HAP-1 (cell line): ENCODE measurements around the gene EFCC1.

Experiments
- DNase-seq, 2 experiments: peaks; one replicate each; pipeline ENCODE4 v3.0.0-alpha.2; 2016 to 2020; ENCODE audit warnings: low spot score in 2 of 2
- H3K27me3 ChIP-seq: fragments of 250-450 bp; sonication (Bioruptor Pico); 2 replicates; pipeline ENCODE4 v1.5.1; 2020; ENCODE audit warnings: low read depth, mild to moderate bottlenecking, moderate library complexity
- H3K36me3 ChIP-seq: fragments of 250-450 bp; sonication (Bioruptor Pico); replicated peaks from 2 replicates; pipeline ENCODE4 v1.5.1; 2020; ENCODE audit warnings: mild to moderate bottlenecking
- H3K4me1 ChIP-seq: fragments of 250-450 bp; sonication (Bioruptor Pico); 2 replicates; pipeline ENCODE4 v1.5.1; 2020; ENCODE audit warnings: mild to moderate bottlenecking
- H3K4me3 ChIP-seq: fragments of 250-450 bp; sonication (Bioruptor Pico); 2 replicates; pipeline ENCODE4 v1.5.1; 2020; ENCODE audit warnings: mild to moderate bottlenecking, moderate library complexity
- H3K9me3 ChIP-seq: fragments of 250-450 bp; sonication (Bioruptor Pico); 2 replicates; pipeline ENCODE4 v1.5.1; 2020; ENCODE audit warnings: mild to moderate bottlenecking, moderate library complexity
- in situ Hi-C: fragments of 300-500 bp; cut with MboI; formaldehyde crosslinking; loops from 3 replicates; pipeline ENCODE4 v1.14.3; 2020; ENCODE audit warnings: low sequenced_read_pairs, inconsistent platforms, mixed read lengths

Gene EFCC1

DNA sequence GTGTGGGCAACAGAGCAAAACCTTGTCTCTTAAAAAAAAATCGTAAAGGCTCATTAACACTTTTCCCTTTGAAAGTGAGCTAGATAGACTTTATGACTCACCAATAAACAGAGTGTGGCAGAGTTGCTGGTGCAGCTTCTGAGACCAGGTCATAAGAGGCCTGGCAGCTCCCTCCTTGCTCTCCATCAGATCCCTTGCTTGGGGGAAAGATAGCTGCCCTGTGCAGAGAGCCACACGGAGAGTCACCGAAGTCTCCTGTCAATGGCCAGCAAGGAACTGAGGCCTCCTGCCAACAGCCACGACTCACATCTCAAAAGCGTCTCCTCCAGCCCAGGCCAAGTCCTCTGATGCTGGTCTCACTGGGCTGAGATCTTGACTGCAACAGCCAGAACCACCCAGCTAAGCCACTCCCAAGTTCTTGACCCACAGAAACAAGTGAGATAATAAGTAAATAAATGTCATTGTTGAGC lies 50.8 kb downstream of the EFCC1 start:
- H3K4me3 ChIP-seq = no peak overlapping the region
- DNase-seq = no peak
- 0 out of 2 replicates have a peak, but pooled peaks cover 2% of the 10 kb centered on the region for H3K9me3 ChIP-seq
- no peaks in the 10 kb centered on the region for H3K4me1 ChIP-seq
- H3K36me3 ChIP-seq = no peaks in the 10 kb centered on the region
- in situ Hi-C loops = no loop called here
- no peaks in the 10 kb centered on the region for H3K27me3 ChIP-seq

GRCh38 chr3:129052675-129053074 lies 51.6 kb downstream of the EFCC1 start:
- in situ Hi-C loops = no loop called here
- Histone ChIP-seq H3K9me3 (0 out of 2 replicates have a peak, but pooled peaks cover 2% of the 10 kb centered on the region), H3K4me1 (no peaks in the 10 kb centered on the region), H3K27me3 (no peaks in the 10 kb centered on the region), H3K4me3 (no peak overlapping the region), H3K36me3 (no peaks in the 10 kb centered on the region)
- no peak for DNase-seq

DNA sequence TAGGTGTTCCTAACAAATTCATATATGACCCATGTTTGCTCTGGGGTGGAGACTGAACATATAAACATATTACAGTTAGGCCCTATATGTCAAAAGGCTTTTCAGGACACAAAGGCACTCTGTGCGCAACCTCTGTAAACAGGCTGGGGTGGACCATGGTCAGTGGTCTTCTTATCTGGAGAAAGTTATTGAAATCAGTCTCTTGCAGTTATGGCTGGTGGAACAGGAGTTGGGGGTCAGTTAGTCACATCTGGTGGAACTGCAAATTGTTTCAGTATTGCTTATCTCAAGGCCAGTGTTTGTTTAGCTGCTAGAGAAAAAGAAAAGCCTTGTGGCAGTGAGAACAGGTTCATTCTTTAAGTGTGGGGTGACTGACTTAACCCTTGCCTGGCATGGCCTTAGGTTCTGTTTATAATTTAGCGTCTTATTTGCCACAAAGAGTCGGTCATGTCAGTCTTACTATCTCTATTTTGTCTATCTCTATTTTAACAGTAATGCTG lies 53.6 kb downstream of the EFCC1 start:
- H3K27me3 ChIP-seq = no peaks in the 10 kb centered on the region
- in situ Hi-C loops = no loop called here
- H3K4me3 ChIP-seq = no peak overlapping the region
- no peaks in the 10 kb centered on the region for H3K36me3 ChIP-seq
- H3K4me1 ChIP-seq = no peaks in the 10 kb centered on the region
- DNase-seq = no peak
- no peaks in the 10 kb centered on the region for H3K9me3 ChIP-seq

DNA sequence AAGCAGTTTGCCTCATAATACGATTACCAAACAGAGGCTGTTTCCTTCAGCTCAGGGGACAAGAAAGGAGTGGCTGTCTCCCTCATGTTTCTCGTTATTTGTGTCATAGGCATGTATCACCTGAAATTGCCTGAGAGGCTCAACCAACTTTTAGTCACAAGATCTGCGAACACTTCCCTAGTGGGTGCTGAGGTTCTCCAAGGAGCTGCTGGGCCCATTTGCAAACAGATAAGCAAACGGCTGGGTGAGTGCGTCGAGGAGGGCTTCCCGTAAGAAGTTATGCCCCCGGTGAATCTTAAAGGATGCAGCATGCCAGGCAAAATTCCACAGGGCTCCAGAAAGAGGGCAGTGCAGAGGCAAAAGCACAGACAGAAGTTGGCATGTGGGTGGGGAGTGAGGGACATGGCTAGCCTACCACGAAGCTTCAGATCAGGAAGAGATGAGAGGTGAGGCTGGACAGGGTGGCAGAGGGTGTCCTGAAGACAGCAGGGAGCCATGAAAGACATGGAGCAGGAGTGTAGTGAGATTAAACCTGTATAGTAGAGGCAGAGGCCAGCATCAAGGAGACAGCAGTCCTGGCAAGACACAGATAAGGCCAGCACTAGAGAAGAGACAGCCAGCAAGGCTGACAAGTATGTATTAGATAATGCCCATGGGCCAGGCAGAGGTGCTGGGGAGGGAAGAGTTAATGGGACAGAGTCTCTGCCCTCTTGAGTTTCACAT lies 55.5 kb downstream of the EFCC1 start:
- Histone ChIP-seq H3K36me3 (no peaks in the 10 kb centered on the region), H3K4me1 (no peaks in the 10 kb centered on the region), H3K4me3 (no peak overlapping the region), H3K9me3 (no peaks in the 10 kb centered on the region), H3K27me3 (no peaks in the 10 kb centered on the region)
- no peak for DNase-seq
- in situ Hi-C loops = no loop called here

- no peaks in the 10 kb centered on the region for H3K4me1 ChIP-seq
- H3K36me3 ChIP-seq = no peaks in the 10 kb centered on the region
- in situ Hi-C loops = no loop called here
- no peaks in the 10 kb centered on the region for H3K9me3 ChIP-seq
- no peaks in the 10 kb centered on the region for H3K27me3 ChIP-seq
- H3K4me3 ChIP-seq = no peak overlapping the region
- no peak for DNase-seq
Measured at GRCh38 chr3:129057249-129057648, 56.1 kb downstream of the EFCC1 start.

- no peak overlapping the region for H3K4me3 ChIP-seq
Measured at GRCh38 chr3:129058441-129059200, 57.5 kb downstream of the EFCC1 start.

GRCh38 chr3:129059311-129059958 lies 58.3 kb downstream of the EFCC1 start:
- Histone ChIP-seq H3K4me1 (no peaks in the 10 kb centered on the region), H3K36me3 (no peaks in the 10 kb centered on the region), H3K27me3 (no peaks in the 10 kb centered on the region), H3K9me3 (no peaks in the 10 kb centered on the region), H3K4me3 (no peak overlapping the region)
- DNase-seq = no peak
- in situ Hi-C loops = no loop called here

More at GRCh38 chr3:129058441-129059200, 57.5 kb downstream of the EFCC1 start:
- Histone ChIP-seq H3K27me3 (no peaks in the 10 kb centered on the region), H3K9me3 (no peaks in the 10 kb centered on the region), H3K36me3 (no peaks in the 10 kb centered on the region), H3K4me1 (no peaks in the 10 kb centered on the region)
- DNase-seq = no peak
- in situ Hi-C loops = no loop called here

DNA sequence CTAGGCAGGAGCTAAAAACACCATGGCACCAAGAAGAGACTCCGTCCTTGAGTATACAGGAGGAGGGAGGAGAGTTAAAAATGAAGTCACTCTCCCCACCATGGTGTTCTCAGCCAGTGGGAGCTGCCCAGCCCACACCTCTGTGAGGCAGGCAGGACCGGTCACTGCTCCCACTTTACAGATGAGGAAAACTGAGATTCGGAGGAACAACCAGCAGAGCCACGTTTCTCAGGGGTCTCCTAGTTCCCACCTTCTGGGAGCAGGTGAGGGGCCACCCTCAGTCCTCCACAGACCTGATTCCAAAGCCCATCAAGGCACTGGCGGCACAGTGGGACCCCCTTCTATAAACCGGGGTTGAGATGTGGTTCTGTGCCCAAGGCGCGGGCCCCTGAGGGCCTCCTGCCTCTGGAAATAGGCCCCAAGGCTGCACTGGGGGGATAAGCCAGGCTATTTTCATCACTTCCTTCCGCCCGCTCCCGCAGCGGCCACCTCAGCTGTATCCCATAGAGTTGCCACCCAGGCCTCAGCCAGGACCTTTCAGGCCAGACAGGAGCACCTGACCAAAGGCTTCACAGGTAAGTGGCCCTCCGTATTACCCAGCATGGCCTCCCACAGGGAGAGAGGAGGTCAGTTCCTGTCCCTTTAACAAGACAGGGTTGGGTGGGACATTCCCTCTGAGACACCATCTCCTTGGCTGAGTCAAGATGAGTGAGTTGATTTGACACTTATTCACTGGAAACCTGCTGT lies 59.3 kb downstream of the EFCC1 start, which contains the start of gene GP9:
TSS of gene GP9 (plus strand) at position 504 of the 747 bp plus-strand sequence. CDS start 961 bp downstream, outside the sequence.
- Histone ChIP-seq H3K4me1 (no peaks in the 10 kb centered on the region), H3K9me3 (no peaks in the 10 kb centered on the region), H3K4me3 (no peak within 1 kb of the TSS), H3K36me3 (no peaks in the 10 kb centered on the region), H3K27me3 (no peaks in the 10 kb centered on the region)
- in situ Hi-C loops = no loop called here
- DNase-seq = no peak

- no peaks in the 10 kb centered on the region for H3K9me3 ChIP-seq
- DNase-seq = no peak
- no peak overlapping the region for H3K4me3 ChIP-seq
- in situ Hi-C loops = no loop called here
- H3K4me1 ChIP-seq = no peaks in the 10 kb centered on the region
- no peaks in the 10 kb centered on the region for H3K27me3 ChIP-seq
- H3K36me3 ChIP-seq = no peaks in the 10 kb centered on the region
Measured at GRCh38 chr3:129061023-129061887, 60.2 kb downstream of the EFCC1 start.

GRCh38 chr3:129061888-129062834 lies 61.1 kb downstream of the EFCC1 start:
- in situ Hi-C loops = no loop called here
- H3K4me3 ChIP-seq = no peak overlapping the region
- H3K36me3 ChIP-seq = no peaks in the 10 kb centered on the region
- DNase-seq = no peak
- no peaks in the 10 kb centered on the region for H3K9me3 ChIP-seq
- no peaks in the 10 kb centered on the region for H3K27me3 ChIP-seq
- no peaks in the 10 kb centered on the region for H3K4me1 ChIP-seq

GRCh38 chr3:129063091-129063640 lies 62.1 kb downstream of the EFCC1 start:
- H3K4me3 ChIP-seq = no peak overlapping the region
- no peaks in the 10 kb centered on the region for H3K9me3 ChIP-seq
- in situ Hi-C loops = no loop called here
- no peaks in the 10 kb centered on the region for H3K36me3 ChIP-seq
- no peak for DNase-seq
- H3K4me1 ChIP-seq = no peaks in the 10 kb centered on the region
- no peaks in the 10 kb centered on the region for H3K27me3 ChIP-seq
